Measurements from ENCODE around the gene COL7A1.

DNA sequence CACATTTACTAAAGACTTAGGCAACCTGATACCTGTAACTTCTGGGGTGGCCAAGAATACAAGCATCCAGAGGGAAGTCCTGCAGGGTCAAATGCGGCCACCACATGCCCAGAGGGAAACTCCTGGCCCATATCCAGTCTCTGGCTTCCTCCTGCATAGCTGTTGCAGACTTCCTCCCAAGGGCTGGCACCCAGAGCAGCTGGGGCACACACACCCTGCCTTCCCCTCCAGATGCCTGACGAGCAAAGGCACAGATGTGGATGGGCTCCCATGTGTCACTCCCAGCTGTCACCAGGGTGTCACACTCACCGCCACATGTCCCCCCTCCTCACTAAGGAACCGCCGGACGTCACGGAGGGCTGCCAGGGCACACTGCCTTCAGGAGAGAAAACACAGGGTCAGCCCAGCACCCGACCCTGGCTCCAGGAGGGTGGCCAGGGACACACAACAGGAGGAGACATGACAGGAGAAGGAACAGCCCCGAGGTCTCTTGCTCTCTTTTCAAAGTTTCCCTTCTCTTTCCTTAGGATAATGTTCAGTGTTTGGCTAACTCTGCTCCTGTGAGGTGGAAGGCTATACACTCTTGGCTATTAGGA is 51.8 kb downstream of the COL7A1 start:
- TF ChIP-seq CTCF (IDR thresholded peaks at IDR 0.05) (no peak), POLR2A (IDR thresholded peaks at IDR 0.05) (no peak)

All from uterus (tissue), 2 donors.